Muscle of leg (tissue), 11 donors: ENCODE results near the gene NAT14. TPM values are rescaled to one million over a fixed set of nuclear protein-coding genes. Genes with fewer than 3 reads are reported as not detected.

Experiments used
- DNase-seq: peaks from one replicate; pipeline ENCODE4 v3.0.0; 2013
- H3K27ac ChIP-seq: one replicate; pipeline ENCODE4 v1.5.1; 2013; ENCODE audit warnings: mild to moderate bottlenecking, low read length, control low read depth
- H3K27me3 ChIP-seq: one replicate; pipeline ENCODE4 v1.6.1; 2013; ENCODE audit warnings: low read length; ENCODE audit not compliant: control insufficient read depth, insufficient read depth
- H3K36me3 ChIP-seq: one replicate; pipeline ENCODE4 v1.6.1; 2013; ENCODE audit warnings: low read length; ENCODE audit not compliant: control insufficient read depth, insufficient read depth
- H3K4me1 ChIP-seq: one replicate; pipeline ENCODE4 v1.6.1; 2013; ENCODE audit warnings: low read length; ENCODE audit not compliant: control insufficient read depth, insufficient read depth
- H3K4me3 ChIP-seq: one replicate; pipeline ENCODE4 v1.5.1; 2013; ENCODE audit warnings: low read length, control low read depth
- H3K9me3 ChIP-seq: replicated peaks from 2 replicates; pipeline ENCODE4 v1.6.1; 2013; ENCODE audit warnings: low read depth, low read length; ENCODE audit not compliant: control insufficient read depth
- WGBS: methylation state at CpG from one replicate; pipeline ENCODE4 v1.1.5; 2013; ENCODE audit warnings: missing lambda C conversion rate; ENCODE audit not compliant: insufficient coverage; 5-methylcytosine and 5-hydroxymethylcytosine counted together
- polyA plus RNA-seq, 8 donors: library from polyadenylated mRNA; unstranded; fragments of 120-200 nt; gene quantifications; one replicate each; pipeline versions ENCODE4 v1.2.1 to v1.2.3, GENCODE V29; 2013; ENCODE audit warnings: inconsistent platforms in 1 of 8, low replicate concordance in 1 of 8; ENCODE audit not compliant: insufficient read length in 8 of 8, insufficient read depth in 1 of 8
- total RNA-seq: library from RNA; stranded (reverse); fragments of 120-200 nt; gene quantifications from one replicate; pipeline ENCODE4 v1.2.4, GENCODE V29; 2013

NAT14 gene
- total and polyA plus RNA-seq, 9 donors: 23.5 to 44.1 (median 30.0) TPM

- peak; percentile 94 for DNase-seq
Measured at GRCh38 chr19:55452749-55453346, 32.1 kb upstream of the NAT14 start.

GRCh38 chr19:55453511-55454260 is 31.3 kb upstream of the NAT14 start:
- peaks cover 17% of the 10 kb centered on the region for H3K4me1 ChIP-seq
- 83% methylated on average over 11 of the region's 12 CpGs for WGBS
- H3K9me3 ChIP-seq: no peaks in the 10 kb centered on the region
- peaks cover 15% of the 10 kb centered on the region for H3K36me3 ChIP-seq
- no peak overlapping the region for H3K27ac ChIP-seq
- H3K27me3 ChIP-seq: peaks cover 41% of the 10 kb centered on the region
- H3K4me3 ChIP-seq: no peak overlapping the region
- DNase-seq: no peak

More at GRCh38 chr19:55452749-55453346, 32.1 kb upstream of the NAT14 start:
- under 1% methylated on average over 20 of the region's 34 CpGs for WGBS
- Histone ChIP-seq H3K9me3 (no peaks in the 10 kb centered on the region), H3K27me3 (peaks cover 45% of the 10 kb centered on the region), H3K4me1 (peaks cover 17% of the 10 kb centered on the region), H3K27ac (no peak overlapping the region), H3K36me3 (peaks cover 15% of the 10 kb centered on the region), H3K4me3 (no peak overlapping the region)

GRCh38 chr19:55454787-55455243 is 30.2 kb upstream of the NAT14 start:
- Histone ChIP-seq H3K36me3 (peaks cover 15% of the 10 kb centered on the region), H3K9me3 (no peaks in the 10 kb centered on the region), H3K4me1 (peaks cover 21% of the 10 kb centered on the region), H3K27ac (no peak overlapping the region), H3K4me3 (no peak overlapping the region), H3K27me3 (peaks cover 31% of the 10 kb centered on the region)
- 66% methylated on average over 10 of the region's 14 CpGs for WGBS
- DNase-seq: no peak

- peaks cover 15% of the 10 kb centered on the region for H3K36me3 ChIP-seq
- H3K27ac ChIP-seq: no peak overlapping the region
- peaks cover 26% of the 10 kb centered on the region for H3K4me1 ChIP-seq
- H3K27me3 ChIP-seq: peaks cover 24% of the 10 kb centered on the region
- H3K4me3 ChIP-seq: no peak overlapping the region
- WGBS: 94% methylated on average over 11 of the region's 11 CpGs
- no peak for DNase-seq
- H3K9me3 ChIP-seq: no peaks in the 10 kb centered on the region
Measured at GRCh38 chr19:55455576-55456235, 29.3 kb upstream of the NAT14 start.

- Histone ChIP-seq H3K4me3 (no peak overlapping the region), H3K4me1 (peaks cover 33% of the 10 kb centered on the region), H3K27ac (no peak overlapping the region), H3K27me3 (peaks cover 18% of the 10 kb centered on the region), H3K36me3 (peaks cover 15% of the 10 kb centered on the region), H3K9me3 (no peaks in the 10 kb centered on the region)
- DNase-seq: no peak
- 87% methylated on average over 14 of the region's 14 CpGs for WGBS
Measured at GRCh38 chr19:55456347-55456746, 28.6 kb upstream of the NAT14 start.

- Histone ChIP-seq H3K9me3 (no peaks in the 10 kb centered on the region), H3K4me1 (peaks cover 25% of the 10 kb centered on the region), H3K27ac (no peak overlapping the region), H3K4me3 (no peak overlapping the region), H3K36me3 (peaks cover 15% of the 10 kb centered on the region), H3K27me3 (peaks cover 2% of the 10 kb centered on the region)
- 47% methylated on average over 6 of the region's 16 CpGs for WGBS
- no peak for DNase-seq
Measured at GRCh38 chr19:55457683-55458457, 27.1 kb upstream of the NAT14 start.

GRCh38 chr19:55459551-55459949 is 25.4 kb upstream of the NAT14 start:
- WGBS: 68% methylated on average over 5 of the region's 8 CpGs
- DNase-seq: no peak
- H3K9me3 ChIP-seq: no peaks in the 10 kb centered on the region
- no peaks in the 10 kb centered on the region for H3K27me3 ChIP-seq
- H3K4me1 ChIP-seq: peaks cover 23% of the 10 kb centered on the region
- H3K36me3 ChIP-seq: peaks cover 13% of the 10 kb centered on the region
- H3K4me3 ChIP-seq: no peak overlapping the region
- peak overlapping the region; percentile 98 for H3K27ac ChIP-seq

- peak overlapping the region; percentile 98 for H3K27ac ChIP-seq
Measured at GRCh38 chr19:55459950-55460657, 24.9 kb upstream of the NAT14 start.

GRCh38 chr19:55460670-55461258 is 24.2 kb upstream of the NAT14 start:
- Histone ChIP-seq H3K27ac (peak overlapping the region; percentile 98), H3K4me1 (peaks cover 23% of the 10 kb centered on the region), H3K9me3 (no peaks in the 10 kb centered on the region), H3K4me3 (peak overlapping the region; percentile 85), H3K36me3 (peaks cover 5% of the 10 kb centered on the region), H3K27me3 (no peaks in the 10 kb centered on the region)
- DNase-seq: peak; percentile 95
- WGBS: 4% methylated on average over 19 of the region's 24 CpGs

More at GRCh38 chr19:55459950-55460657, 24.9 kb upstream of the NAT14 start:
- WGBS: 45% methylated on average over 4 of the region's 16 CpGs
- no peaks in the 10 kb centered on the region for H3K9me3 ChIP-seq
- peaks cover 23% of the 10 kb centered on the region for H3K4me1 ChIP-seq
- H3K36me3 ChIP-seq: peaks cover 12% of the 10 kb centered on the region
- peak overlapping the region; percentile 85 for H3K4me3 ChIP-seq
- DNase-seq: peak; percentile 77
- no peaks in the 10 kb centered on the region for H3K27me3 ChIP-seq
